ENCODE measurements around the gene TMPRSS2. TPM values are rescaled to one million over a fixed set of nuclear protein-coding genes. Genes with fewer than 3 reads are reported as not detected.

TMPRSS2 gene
- total RNA-seq, 4 donors from 2014 or later, result 5.1 to 19.2 (median 12.1) TPM

DNA sequence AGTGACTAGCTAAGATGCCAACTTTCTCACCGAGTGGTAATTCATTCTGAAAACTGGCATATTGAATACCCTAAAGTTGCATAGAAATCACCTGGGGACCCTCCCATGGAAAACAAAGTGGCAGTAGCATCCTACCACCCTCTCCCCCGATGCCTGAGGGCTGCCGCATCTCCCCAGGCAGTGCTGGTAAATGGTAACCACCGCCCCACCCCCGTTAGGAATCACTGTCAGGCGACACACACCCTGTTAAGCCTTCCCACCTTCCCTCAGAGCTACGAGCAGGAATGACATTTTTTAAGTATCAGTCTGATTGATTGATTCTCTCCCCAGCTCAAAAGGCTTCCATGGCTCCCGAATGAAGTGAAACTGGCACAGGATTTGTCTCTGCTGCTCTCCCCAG lies 28.3 kb downstream of the TMPRSS2 start:
- no peak for DNase-seq (ENCODE audit: low spot score in 2 of 2)
- WGBS, 2 donors, result 39 to 40% methylated on average over 8 of the region's 8 CpGs
- no peak overlapping the region for H3K4me3 ChIP-seq (ENCODE audit: low read depth, poor library complexity, severe bottlenecking)
- intact Hi-C loops (cut with DNase I; ENCODE audit: low total_unique reads), result no loop called here
- no peak for TF ChIP-seq POLR2A (IDR thresholded peaks at IDR 0.05)

DNA sequence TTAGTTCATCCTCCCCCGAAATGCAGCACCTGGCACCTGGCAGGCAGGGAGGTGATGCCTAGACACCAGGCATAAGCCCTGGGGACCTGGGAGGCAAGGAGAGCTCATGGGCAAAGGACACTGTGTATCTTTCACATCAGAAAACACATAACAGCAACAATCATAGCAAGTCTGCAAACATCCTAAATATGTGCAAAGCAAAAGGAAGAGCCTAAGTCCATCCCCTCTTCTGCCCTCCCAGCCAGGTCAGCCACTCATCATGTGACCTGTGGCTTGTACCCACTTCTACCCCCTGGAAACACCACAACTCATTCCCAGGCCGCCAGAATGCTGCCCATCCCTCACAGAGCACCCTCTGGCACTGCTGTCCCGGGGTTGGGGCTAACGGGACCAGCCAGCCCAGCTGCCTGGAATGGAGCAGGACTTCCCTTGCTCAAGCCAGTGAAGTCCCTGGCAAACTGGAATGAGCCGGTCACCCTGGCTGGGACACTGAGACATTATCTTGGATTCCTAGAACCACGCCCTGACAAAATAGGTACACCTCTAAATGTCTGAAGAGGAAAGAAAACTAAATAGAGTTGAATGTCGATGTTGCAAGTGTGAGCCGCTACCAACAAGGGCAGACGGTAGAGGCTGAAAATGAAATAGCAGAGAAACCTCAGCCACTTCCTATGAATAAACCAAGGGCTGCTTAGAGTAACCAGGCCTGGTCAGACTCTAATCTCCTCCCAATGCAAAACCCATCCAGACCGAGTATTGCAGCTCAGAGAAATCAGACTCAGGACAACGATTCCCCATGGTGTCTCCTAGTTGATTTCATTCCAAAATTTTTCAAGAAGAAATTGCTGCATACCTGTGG lies 29.4 kb downstream of the TMPRSS2 start:
- no peak for TF ChIP-seq POLR2A (IDR thresholded peaks at IDR 0.05)
- TF ChIP-seq, protein P1, sequence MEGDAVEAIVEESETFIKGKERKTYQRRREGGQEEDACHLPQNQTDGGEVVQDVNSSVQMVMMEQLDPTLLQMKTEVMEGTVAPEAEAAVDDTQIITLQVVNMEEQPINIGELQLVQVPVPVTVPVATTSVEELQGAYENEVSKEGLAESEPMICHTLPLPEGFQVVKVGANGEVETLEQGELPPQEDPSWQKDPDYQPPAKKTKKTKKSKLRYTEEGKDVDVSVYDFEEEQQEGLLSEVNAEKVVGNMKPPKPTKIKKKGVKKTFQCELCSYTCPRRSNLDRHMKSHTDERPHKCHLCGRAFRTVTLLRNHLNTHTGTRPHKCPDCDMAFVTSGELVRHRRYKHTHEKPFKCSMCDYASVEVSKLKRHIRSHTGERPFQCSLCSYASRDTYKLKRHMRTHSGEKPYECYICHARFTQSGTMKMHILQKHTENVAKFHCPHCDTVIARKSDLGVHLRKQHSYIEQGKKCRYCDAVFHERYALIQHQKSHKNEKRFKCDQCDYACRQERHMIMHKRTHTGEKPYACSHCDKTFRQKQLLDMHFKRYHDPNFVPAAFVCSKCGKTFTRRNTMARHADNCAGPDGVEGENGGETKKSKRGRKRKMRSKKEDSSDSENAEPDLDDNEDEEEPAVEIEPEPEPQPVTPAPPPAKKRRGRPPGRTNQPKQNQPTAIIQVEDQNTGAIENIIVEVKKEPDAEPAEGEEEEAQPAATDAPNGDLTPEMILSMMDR (IDR thresholded peaks at IDR 0.05), result no peak
- intact Hi-C loops (cut with DNase I; ENCODE audit: low total_unique reads), result no loop called here
- no peak for DNase-seq (ENCODE audit: low spot score in 2 of 2)
- 47 to 65% methylated on average over 11 of the region's 11 CpGs for WGBS, 2 donors
- no peak overlapping the region for H3K4me3 ChIP-seq (ENCODE audit: low read depth, poor library complexity, severe bottlenecking)

DNA sequence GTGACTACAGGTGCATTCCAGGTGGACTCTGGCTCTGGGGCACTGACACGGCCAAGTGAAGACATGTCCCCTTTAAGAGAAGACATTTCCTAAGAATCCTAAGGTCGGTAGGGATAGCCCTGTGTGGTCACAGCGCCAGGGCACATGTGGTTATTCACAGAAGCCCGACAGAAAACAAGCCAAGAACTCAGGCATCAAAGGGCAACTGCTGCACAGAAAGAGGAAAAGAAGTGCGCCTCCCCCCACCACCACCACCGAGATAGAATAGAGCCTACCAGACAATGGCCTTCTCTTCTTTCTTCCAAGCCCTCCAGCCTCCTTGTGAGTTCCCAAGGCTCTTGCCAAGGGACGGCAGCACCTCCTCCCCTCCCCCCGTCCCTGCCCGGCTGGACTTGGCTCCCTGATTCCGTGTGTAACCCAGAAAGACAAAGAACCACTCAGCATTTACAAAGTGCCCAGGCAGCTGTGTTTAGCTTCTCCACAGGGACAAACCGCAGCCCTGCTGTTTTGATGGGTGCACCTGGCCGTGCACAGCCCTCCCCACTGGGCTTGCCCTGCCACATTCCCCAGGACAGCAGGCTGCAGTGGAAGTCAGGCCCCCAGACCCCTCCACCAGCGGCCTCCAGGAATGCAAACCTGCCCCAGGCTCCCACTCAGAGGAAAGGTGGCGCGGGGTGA lies 30.2 kb downstream of the TMPRSS2 start:
- no peak for TF ChIP-seq POLR2A (IDR thresholded peaks at IDR 0.05)
- TF ChIP-seq, protein P1 (IDR thresholded peaks at IDR 0.05), result no peak
- no peak overlapping the region for H3K4me3 ChIP-seq (ENCODE audit: low read depth, poor library complexity, severe bottlenecking)
- intact Hi-C loops (cut with DNase I; ENCODE audit: low total_unique reads), result no loop called here
- 29 to 31% methylated on average over 14 to 15 of the region's 15 CpGs for WGBS, 2 donors
- no peak for DNase-seq (ENCODE audit: low spot score in 2 of 2)

DNA sequence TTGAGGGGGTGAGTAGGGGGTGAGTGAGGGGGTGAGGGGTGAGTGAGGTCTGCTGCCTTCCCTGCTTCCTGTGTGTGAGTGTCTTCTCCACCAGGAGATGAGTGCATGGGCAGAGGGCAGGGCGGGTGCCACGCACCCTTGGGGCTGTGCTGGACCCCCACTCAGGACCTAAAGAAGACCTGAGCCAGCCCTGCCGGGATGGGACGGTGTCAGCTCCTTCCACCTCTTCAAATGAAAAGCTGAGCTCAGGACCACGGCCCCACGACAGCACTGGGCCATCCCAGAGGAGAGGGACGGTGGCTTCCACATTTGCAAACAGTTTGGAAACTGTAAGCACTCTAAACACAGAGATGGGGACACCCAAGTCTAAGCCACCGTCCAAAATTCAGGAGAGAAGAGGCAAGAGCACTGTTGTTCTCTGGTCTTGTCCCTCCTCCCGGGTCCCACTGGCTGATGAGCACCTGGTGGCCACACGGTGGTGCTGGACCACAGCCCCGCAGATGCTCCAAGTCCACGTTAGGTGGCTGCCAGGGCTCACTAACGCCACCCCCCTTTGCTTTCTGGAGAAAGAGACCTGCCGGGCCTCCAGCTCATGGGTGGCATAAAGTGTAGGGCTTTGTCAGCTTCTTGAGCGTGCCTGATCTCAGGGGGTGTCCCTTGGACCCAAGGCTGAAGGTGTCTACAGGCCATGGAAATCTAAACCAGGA lies 32.1 kb downstream of the TMPRSS2 start:
- 69 to 76% methylated on average over 11 to 14 of the region's 15 CpGs for WGBS, 2 donors
- no peak overlapping the region for H3K4me3 ChIP-seq (ENCODE audit: low read depth, poor library complexity, severe bottlenecking)
- no peak for TF ChIP-seq POLR2A (IDR thresholded peaks at IDR 0.05)
- TF ChIP-seq, protein P1 (IDR thresholded peaks at IDR 0.05), result no peak
- DNase-seq (ENCODE audit: low spot score in 2 of 2), result no peak
- intact Hi-C loops (cut with DNase I; ENCODE audit: low total_unique reads), result no loop called here

DNA sequence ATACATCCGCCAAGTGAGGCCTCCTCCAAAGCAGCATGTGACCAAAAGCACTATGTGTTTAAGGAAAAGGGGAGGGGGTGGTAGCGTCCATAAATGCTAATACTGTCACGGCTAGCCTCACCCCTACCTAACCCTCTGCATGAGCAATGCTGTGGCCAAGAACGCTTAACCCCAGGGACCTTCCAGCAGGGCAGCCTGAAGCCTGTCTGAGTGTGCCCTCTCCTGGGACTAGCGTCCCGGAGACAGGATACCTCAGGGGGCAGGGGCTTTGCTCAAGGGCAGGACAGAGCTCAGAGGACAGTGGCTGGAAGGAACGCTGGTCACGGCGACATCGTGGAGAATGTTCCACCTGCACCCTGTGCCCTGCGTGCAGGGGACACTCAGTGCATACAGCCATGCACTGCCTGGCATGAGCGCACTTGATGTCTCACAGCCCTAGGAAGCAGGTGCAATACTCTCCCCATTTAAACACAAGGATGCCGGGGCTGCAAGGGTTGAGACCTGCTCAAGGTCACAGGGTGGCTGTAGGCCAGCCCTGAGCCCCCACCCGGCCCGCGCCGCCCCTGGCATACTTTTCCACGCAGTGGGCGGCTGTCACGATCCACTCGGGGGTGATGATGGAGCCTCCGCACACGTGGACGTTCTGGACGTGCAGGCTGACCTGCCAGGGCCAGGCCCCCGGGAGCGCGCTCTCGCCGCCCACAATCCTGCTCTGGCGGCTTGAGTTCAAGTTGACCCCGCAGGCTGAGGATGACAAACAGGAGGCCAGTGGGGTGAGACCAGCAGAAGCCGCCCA lies 35.0 kb downstream of the TMPRSS2 start:
- no peak overlapping the region for H3K4me3 ChIP-seq (ENCODE audit: low read depth, poor library complexity, severe bottlenecking)
- TF ChIP-seq POLR2A (IDR thresholded peaks at IDR 0.05), result no peak
- TF ChIP-seq, protein P1 (IDR thresholded peaks at IDR 0.05), result no peak
- DNase-seq (ENCODE audit: low spot score in 2 of 2), result no peak
- WGBS, 2 donors, result 87 to 89% methylated on average over 31 to 33 of the region's 33 CpGs
- intact Hi-C loops (cut with DNase I; ENCODE audit: low total_unique reads), result no loop called here

Measured in lower leg skin (tissue), 4 donors.